OCI-LY3 (cell line): Measurements from ENCODE around the gene LAD1.

Experiments used
- CTCF ChIP-seq: fragments of 200-600, 300-600 bp; sonication (generic); IDR thresholded peaks from 2 replicates; pipeline ENCODE4 v1.5.1; 2014; ENCODE audit warnings: antibody characterized with exemption, low read length, low read depth
- EZH2phosphoT487 ChIP-seq: fragments of 200-600 bp; shearing (Covaris generic); IDR thresholded peaks from 2 replicates; pipeline ENCODE4 v1.6.1; 2018; ENCODE audit warnings: antibody characterized with exemption, mixed run types, low read depth

- TF ChIP-seq CTCF (no peak), EZH2phosphoT487 (no peak)
Measured at GRCh38 chr1:201358596-201358995, 40.5 kb downstream of the LAD1 start.
